ENCODE measurements around the gene TMEM181.

GRCh38 chr6:158595223-158595622 lies 35.3 kb downstream of the TMEM181 start:
- TF ChIP-seq CTCF (IDR thresholded peaks at IDR 0.05; ENCODE audit: low read length), result no peak; the same call in 1 of the 2 replicates
- no peak for TF ChIP-seq EZH2 (optimal IDR thresholded peaks at IDR 0.05; ENCODE audit: low read depth, low read length)

Measured in MM.1S (cell line).